ENCODE data around the gene MAN2C1. TPM values are rescaled to one million over a fixed set of nuclear protein-coding genes. Genes with fewer than 3 reads are reported as not detected.

MAN2C1 gene
- 147 and 148 TPM in 2 replicates for total RNA-seq

DNA sequence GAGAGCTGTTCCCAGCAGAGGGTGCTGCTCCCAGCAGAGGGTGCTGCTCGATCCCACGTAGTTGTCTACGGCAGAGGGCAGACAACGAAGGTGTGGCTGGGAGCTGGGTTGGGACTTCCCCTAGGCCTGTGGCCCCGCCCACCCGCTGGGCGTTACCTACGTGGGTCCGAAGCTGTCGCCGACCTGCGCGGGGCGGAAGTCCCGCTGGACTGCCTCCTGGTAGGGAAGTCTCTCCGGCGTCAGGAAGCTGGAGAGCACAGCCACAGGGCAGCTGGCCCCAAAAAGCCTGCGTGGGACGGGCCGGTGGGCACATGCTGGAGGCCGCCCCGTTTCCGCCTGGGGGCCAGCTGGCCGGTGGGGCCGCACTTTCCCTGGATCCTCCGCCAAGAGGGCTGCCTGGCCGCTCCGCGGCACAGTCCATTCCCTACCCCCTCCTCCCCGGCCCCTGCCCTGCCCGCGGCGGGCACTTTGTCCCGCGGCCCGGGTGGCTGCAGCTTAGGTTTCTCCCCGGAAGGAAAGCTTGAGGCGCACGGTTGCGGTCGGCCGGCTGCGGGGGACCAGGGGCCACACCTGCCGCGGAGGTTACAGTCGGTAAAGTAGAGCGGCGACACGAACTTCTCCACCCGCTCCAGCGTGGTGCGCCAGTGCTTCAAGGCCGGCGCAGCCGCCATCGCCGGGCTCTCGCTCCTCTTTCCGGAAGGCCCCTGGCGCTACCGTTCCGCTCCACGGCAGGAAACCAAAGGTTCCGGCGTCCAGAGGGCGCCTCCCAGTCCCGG, at the start of gene MAN2C1:
Gene MAN2C1, minus strand, starts transcription at position 695 of the 776 bp plus-strand sequence. Its CDS starts 24 bp downstream, at position 671.

DNA sequence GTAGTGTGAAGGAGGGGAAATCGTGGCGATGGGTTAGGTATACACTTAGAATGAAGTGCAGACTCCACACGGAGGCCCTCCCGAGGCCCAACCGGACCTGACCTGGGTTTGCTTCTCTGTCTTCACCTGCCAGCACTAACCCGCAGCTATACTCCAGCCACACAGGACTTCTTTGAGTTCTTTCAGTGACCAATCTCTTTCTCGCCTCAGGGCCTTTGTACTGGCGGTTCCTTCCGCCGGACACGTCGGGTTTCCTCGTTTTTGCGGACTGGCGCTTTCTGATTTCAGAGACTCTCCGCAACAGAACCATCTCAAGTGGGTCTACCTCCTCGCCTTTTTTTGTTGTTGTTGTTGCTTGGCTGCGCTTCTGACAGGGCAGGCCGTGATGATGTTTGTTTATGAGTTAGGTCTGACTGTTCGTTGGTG, 21.6 kb downstream of the MAN2C1 start, which contains the start of gene NEIL1:
Gene NEIL1, plus strand, starts transcription at position 244 of the 426 bp plus-strand sequence. CDS start 1,867 bp downstream, outside the sequence.

DNA sequence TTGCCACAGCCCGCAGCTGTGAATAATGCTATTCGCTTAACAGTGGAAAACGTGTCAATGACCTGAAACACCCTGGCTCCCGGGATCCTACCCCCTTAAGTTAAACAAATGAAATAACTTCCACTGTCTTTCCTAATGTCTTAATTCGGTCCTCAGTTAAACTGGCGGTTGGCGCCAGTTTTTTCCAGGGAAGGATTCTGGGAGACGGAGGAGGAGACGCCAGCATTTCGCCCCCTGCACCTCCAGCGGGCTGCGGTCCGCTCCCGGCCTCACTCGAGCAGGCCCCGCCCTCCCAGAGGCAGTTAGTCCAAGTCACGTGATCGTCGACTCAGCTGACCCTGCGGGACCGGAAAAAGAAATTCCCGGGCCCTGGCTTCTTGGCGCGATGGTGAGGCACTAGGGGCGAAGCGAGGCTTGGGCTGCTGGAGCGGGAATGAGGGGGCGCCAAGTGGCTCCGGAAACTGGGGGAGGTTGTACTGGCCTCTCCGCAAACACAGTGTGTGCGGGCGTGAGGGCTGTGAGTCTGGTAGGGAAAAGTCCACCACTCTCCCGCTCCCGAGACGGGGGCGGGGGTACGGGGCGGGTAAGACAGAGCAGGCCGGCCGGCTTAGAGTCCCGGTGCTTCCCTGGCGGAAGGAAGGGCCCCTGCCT, 32.6 kb downstream of the MAN2C1 start, which contains the start of gene COMMD4:
Gene COMMD4, plus strand, starts transcription at position 359 of the 651 bp plus-strand sequence. Its CDS starts 27 bp downstream, at position 386.

Other genes with a start within 250 kb of the MAN2C1 start
- gene C15orf39, start 166.7 kb downstream of the MAN2C1 start, total RNA-seq, result 16.8 and 27.8 TPM in 2 replicates
- not detected in 2 replicates for gene GOLGA6C, start 110.3 kb downstream of the MAN2C1 start, total RNA-seq
- gene GOLGA6D, start 85.8 kb downstream of the MAN2C1 start, total RNA-seq, result under 0.01 TPM in 1 of 2 replicates, not detected in the other
- 43.1 and 48.7 TPM in 2 replicates for gene COMMD4, start 32.5 kb downstream of the MAN2C1 start, total RNA-seq
- gene NEIL1, start 21.6 kb downstream of the MAN2C1 start, total RNA-seq, result 21.9 and 29.7 TPM in 2 replicates
- gene SIN3A, start 83.1 kb upstream of the MAN2C1 start, total RNA-seq, result 35.6 and 51.0 TPM in 2 replicates
- gene PTPN9, start 210.7 kb upstream of the MAN2C1 start, total RNA-seq, result 25.8 and 29.1 TPM in 2 replicates